HEK293T (cell line): Measurements from ENCODE around the gene SORBS2.

Source experiments
- ARNT ChIP-seq: fragments of 450-650 bp; IDR thresholded peaks from 2 replicates; pipeline ENCODE4 v1.6.1; 2017; ENCODE audit warnings: mild to moderate bottlenecking
- BHLHE40 ChIP-seq: fragments of 450-650 bp; IDR thresholded peaks from 2 replicates; pipeline ENCODE4 v1.6.1; 2016; ENCODE audit warnings: mild to moderate bottlenecking, moderate library complexity, borderline replicate concordance
- ELF4 ChIP-seq: fragments of 450-650 bp; IDR thresholded peaks from 2 replicates; pipeline ENCODE4 v1.6.1; 2017; ENCODE audit warnings: antibody characterized with exemption
- FOXA1 ChIP-seq: fragments of 450-650 bp; IDR thresholded peaks from 2 replicates; pipeline ENCODE4 v1.6.1; 2016; ENCODE audit warnings: mild to moderate bottlenecking
- FOXK2 ChIP-seq: fragments of 450-650 bp; IDR thresholded peaks from 2 replicates; pipeline ENCODE4 v1.6.1; 2016; ENCODE audit warnings: mild to moderate bottlenecking
- FOXM1 ChIP-seq: fragments of 450-650 bp; IDR thresholded peaks from 2 replicates; pipeline ENCODE4 v1.6.1; 2017; ENCODE audit warnings: mild to moderate bottlenecking, borderline replicate concordance
- HDGF ChIP-seq: fragments of 450-650 bp; IDR thresholded peaks from 2 replicates; pipeline ENCODE4 v1.6.1; 2017; ENCODE audit warnings: antibody characterized with exemption, borderline replicate concordance
- L3MBTL2 ChIP-seq: fragments of 450-650 bp; conservative IDR thresholded peaks from 2 replicates; pipeline ENCODE4 v1.6.1; 2016; ENCODE audit warnings: mild to moderate bottlenecking
- NFRKB ChIP-seq: fragments of 450-650 bp; IDR thresholded peaks from 2 replicates; pipeline ENCODE4 v1.6.1; 2016; ENCODE audit warnings: mild to moderate bottlenecking, moderate library complexity
- SP1 ChIP-seq: fragments of 450-650 bp; IDR thresholded peaks from 2 replicates; pipeline ENCODE4 v1.6.1; 2017
- SUZ12 ChIP-seq: fragments of 450-650 bp; IDR thresholded peaks from 2 replicates; pipeline ENCODE4 v1.6.1; 2016; ENCODE audit warnings: mild to moderate bottlenecking
- ZNF384 ChIP-seq: fragments of 450-650 bp; IDR thresholded peaks from 2 replicates; pipeline ENCODE4 v1.6.1; 2016
- TF ChIP-seq, protein P1 (sequence below): fragments of 450-650 bp; IDR thresholded peaks from 2 replicates; pipeline ENCODE4 v1.6.1; 2016

DNA sequence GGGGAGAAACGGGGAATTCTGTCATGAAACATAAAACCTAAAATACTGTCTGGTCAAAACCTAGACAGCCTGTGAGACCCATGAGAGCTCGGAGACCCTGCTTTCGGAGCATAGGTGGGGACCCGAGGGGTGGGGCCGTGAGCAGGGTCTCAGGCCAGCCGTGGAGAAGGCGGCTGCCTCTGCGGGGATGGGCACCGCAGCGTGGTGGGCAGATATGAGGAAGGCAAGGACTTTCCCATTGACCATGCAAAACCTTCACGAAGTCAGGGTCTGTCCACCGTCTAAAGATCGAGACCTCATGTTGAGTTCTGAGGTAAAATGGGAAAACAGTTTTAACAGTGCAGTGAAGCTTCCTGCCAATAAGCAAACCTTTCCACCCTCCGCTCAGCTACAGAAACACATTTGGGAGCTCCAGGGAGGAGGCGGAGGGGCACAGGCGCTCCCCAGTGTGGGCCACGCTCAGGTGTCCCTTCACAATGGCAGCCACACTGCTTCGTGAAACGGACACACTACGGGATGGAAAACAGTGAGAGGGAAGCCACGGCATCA is 74.4 kb downstream of the SORBS2 start:
- TF ChIP-seq FOXK2: no peak
- TF ChIP-seq L3MBTL2: no peak
- TF ChIP-seq NFRKB: no peak
- no peak for TF ChIP-seq HDGF
- TF ChIP-seq FOXM1: no peak
- no peak for TF ChIP-seq BHLHE40
- no peak for TF ChIP-seq SUZ12
- TF ChIP-seq ARNT: no peak
- no peak for TF ChIP-seq ZNF384
- TF ChIP-seq, protein P1, sequence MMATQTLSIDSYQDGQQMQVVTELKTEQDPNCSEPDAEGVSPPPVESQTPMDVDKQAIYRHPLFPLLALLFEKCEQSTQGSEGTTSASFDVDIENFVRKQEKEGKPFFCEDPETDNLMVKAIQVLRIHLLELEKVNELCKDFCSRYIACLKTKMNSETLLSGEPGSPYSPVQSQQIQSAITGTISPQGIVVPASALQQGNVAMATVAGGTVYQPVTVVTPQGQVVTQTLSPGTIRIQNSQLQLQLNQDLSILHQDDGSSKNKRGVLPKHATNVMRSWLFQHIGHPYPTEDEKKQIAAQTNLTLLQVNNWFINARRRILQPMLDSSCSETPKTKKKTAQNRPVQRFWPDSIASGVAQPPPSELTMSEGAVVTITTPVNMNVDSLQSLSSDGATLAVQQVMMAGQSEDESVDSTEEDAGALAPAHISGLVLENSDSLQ: no peak
- no peak for TF ChIP-seq SP1
- no peak for TF ChIP-seq FOXA1
- TF ChIP-seq ELF4: no peak
